IMR-90 (cell line): ENCODE data around the gene CFDP1. TPM values are rescaled to one million over a fixed set of nuclear protein-coding genes. Genes with fewer than 3 reads are reported as not detected.

ENCODE experiments used
- ATAC-seq: fragments of 200-7000 bp; cut with Tn5 transposase; 2 replicates; pipeline ENCODE4 v1.9.1; 2020; ENCODE audit warnings: low read depth, mild to moderate bottlenecking, moderate library complexity
- BruUV-seq: library from RNA; stranded (reverse); fragments of 400-500 nt; replicated peaks from 2 replicates; lab custom pipeline; 2021; lab: Mats Ljungman, UMichigan
- CTCF ChIA-PET: fragments of 300-600 bp; formaldehyde crosslinking; extraction: SDS; loops from one replicate; lab custom pipeline; 2021; ENCODE audit warnings: antibody characterized with exemption; lab: Yijun Ruan, JAX
- POLR2A ChIA-PET: fragments of 300-600 bp; sonication (Branson Sonifier 250); formaldehyde crosslinking; loops from one replicate; lab custom pipeline; 2022; ENCODE audit warnings: antibody characterized with exemption; ENCODE audit not compliant: unreplicated experiment; lab: Charles Lee
- DNase-seq: peaks from one replicate; pipeline ENCODE4 v3.0.0; 2013
- H2AFZ ChIP-seq: replicated peaks from 2 replicates; pipeline ENCODE3; 2013; ENCODE audit warnings: low read length, mild to moderate bottlenecking; ENCODE audit not compliant: poor library complexity
- H2AK5ac ChIP-seq: 2 replicates; pipeline ENCODE4 v1.6.1; 2013; ENCODE audit warnings: low read depth, low read length, inconsistent platforms
- H2AK9ac ChIP-seq: replicated peaks from 2 replicates; pipeline ENCODE3; 2013; ENCODE audit warnings: mild to moderate bottlenecking, low read depth, low read length, moderate library complexity; ENCODE audit not compliant: poor library complexity
- H2BK120ac ChIP-seq: 2 replicates; pipeline ENCODE4 v1.6.1; 2013; ENCODE audit warnings: low read depth, low read length, inconsistent platforms
- H2BK15ac ChIP-seq: 3 replicates; pipeline ENCODE4 v1.6.1; 2013; ENCODE audit warnings: low read depth, low read length, inconsistent platforms
- H2BK20ac ChIP-seq: 2 replicates; pipeline ENCODE4 v1.6.1; 2013; ENCODE audit warnings: low read depth, mild to moderate bottlenecking, inconsistent platforms, low read length, moderate library complexity
- H2BK5ac ChIP-seq: 2 replicates; pipeline ENCODE4 v1.6.1; 2013; ENCODE audit warnings: mild to moderate bottlenecking, low read depth, low read length, inconsistent platforms; ENCODE audit not compliant: poor library complexity, severe bottlenecking
- H3K14ac ChIP-seq: replicated peaks from 2 replicates; pipeline ENCODE4 v1.6.1; 2013; ENCODE audit warnings: low read depth, low read length, inconsistent platforms
- H3K18ac ChIP-seq: 2 replicates; pipeline ENCODE4 v1.6.1; 2013; ENCODE audit warnings: low read depth, low read length, control low read depth
- H3K23ac ChIP-seq: 2 replicates; pipeline ENCODE4 v1.6.1; 2013; ENCODE audit warnings: low read depth, low read length, inconsistent platforms
- H3K27ac ChIP-seq: 2 replicates; pipeline ENCODE4 v1.5.1; 2013; ENCODE audit warnings: mild to moderate bottlenecking, control low read depth, low read length; ENCODE audit not compliant: insufficient read depth
- H3K27me3 ChIP-seq: 2 replicates; pipeline ENCODE4 v1.6.1; 2013; ENCODE audit warnings: low read length; ENCODE audit not compliant: control insufficient read depth, insufficient read depth
- H3K36me3 ChIP-seq: 2 replicates; pipeline ENCODE4 v1.6.1; 2013; ENCODE audit warnings: low read length, mixed read lengths; ENCODE audit not compliant: control insufficient read depth, insufficient read depth
- H3K4ac ChIP-seq: 2 replicates; pipeline ENCODE4 v1.6.1; 2013; ENCODE audit warnings: low read depth, low read length, inconsistent platforms
- H3K4me1 ChIP-seq: 2 replicates; pipeline ENCODE4 v1.6.1; 2013; ENCODE audit warnings: low read length, mixed read lengths; ENCODE audit not compliant: control insufficient read depth, insufficient read depth
- H3K4me2 ChIP-seq: 2 replicates; pipeline ENCODE4 v1.6.1; 2013; ENCODE audit warnings: low read depth, mild to moderate bottlenecking, control low read depth, low read length, moderate library complexity
- H3K4me3 ChIP-seq: 2 replicates; pipeline ENCODE4 v1.5.1; 2013; ENCODE audit warnings: low read depth, mild to moderate bottlenecking, control low read depth, low read length, moderate library complexity; ENCODE audit not compliant: insufficient read depth
- H3K56ac ChIP-seq: 2 replicates; pipeline ENCODE4 v1.6.1; 2013; ENCODE audit warnings: low read length, inconsistent platforms; ENCODE audit not compliant: insufficient read depth; ENCODE audit errors: extremely low read depth
- H3K79me1 ChIP-seq, 2 experiments: 2 replicates each; pipeline ENCODE4 v1.6.1; 2013; ENCODE audit warnings: low read length in 2 of 2, inconsistent platforms in 1 of 2, low read depth in 1 of 2
- H3K9ac ChIP-seq: 2 replicates; pipeline ENCODE4 v1.6.1; 2013; ENCODE audit warnings: low read depth, low read length, control low read depth
- H3K9me1 ChIP-seq: 2 replicates; pipeline ENCODE4 v1.6.1; 2013; ENCODE audit warnings: low read length, inconsistent platforms; ENCODE audit not compliant: insufficient read depth
- H3K9me3 ChIP-seq: 2 replicates; pipeline ENCODE4 v1.6.1; 2013; ENCODE audit warnings: low read length; ENCODE audit not compliant: control insufficient read depth, insufficient read depth
- H4K20me1 ChIP-seq: 2 replicates; pipeline ENCODE4 v1.6.1; 2013; ENCODE audit warnings: low read length, inconsistent platforms; ENCODE audit not compliant: insufficient read depth
- H4K5ac ChIP-seq: 2 replicates; pipeline ENCODE4 v1.6.1; 2013; ENCODE audit warnings: mild to moderate bottlenecking, low read depth, low read length, control low read depth
- H4K8ac ChIP-seq, 2 experiments: 2 replicates each; pipeline ENCODE4 v1.6.1; 2013; ENCODE audit warnings: low read depth in 2 of 2, low read length in 2 of 2, control low read depth in 1 of 2, inconsistent platforms in 1 of 2
- H4K91ac ChIP-seq: 2 replicates; pipeline ENCODE4 v1.6.1; 2013; ENCODE audit warnings: low read depth, low read length, inconsistent platforms; ENCODE audit not compliant: insufficient read depth
- CEBPB ChIP-seq: IDR thresholded peaks from 2 replicates; pipeline ENCODE4 v1.6.1; 2012; ENCODE audit warnings: low read depth, low read length, improper control_type of control experiment
- FOS ChIP-seq: fragments of 150-350 bp; IDR thresholded peaks from 2 replicates; pipeline ENCODE4 v1.6.1; 2016; ENCODE audit warnings: low read depth, low read length
- MXI1 ChIP-seq: IDR thresholded peaks from 2 replicates; pipeline ENCODE4 v1.6.1; 2012; ENCODE audit warnings: low read depth, mild to moderate bottlenecking, low read length, moderate library complexity, borderline replicate concordance
- POLR2A ChIP-seq: IDR thresholded peaks from 2 replicates; pipeline ENCODE4 v1.6.1; 2012; ENCODE audit warnings: mild to moderate bottlenecking, low read depth, low read length
- RCOR1 ChIP-seq: IDR thresholded peaks from 2 replicates; pipeline ENCODE4 v1.6.1; 2012; ENCODE audit warnings: mild to moderate bottlenecking, low read length, improper control_type of control experiment; ENCODE audit not compliant: insufficient replicate concordance
- RFX5 ChIP-seq: IDR thresholded peaks from 2 replicates; pipeline ENCODE4 v1.8.0; 2012; ENCODE audit warnings: low read depth, mild to moderate bottlenecking, low read length, moderate library complexity
- WGBS, 2 experiments: methylation state at CpG; one replicate each; pipeline versions ENCODE4 v1.1.5 to v1.1.7; 2013; ENCODE audit warnings: missing lambda C conversion rate in 2 of 2; ENCODE audit not compliant: insufficient read length in 1 of 2; ENCODE audit errors: extremely low coverage in 2 of 2; 5-methylcytosine and 5-hydroxymethylcytosine counted together
- dilution Hi-C: fragments of 300-500 bp; cut with HindIII; formaldehyde crosslinking; loops from one replicate; pipeline ENCODE4 v1.14.3; 2018; ENCODE audit warnings: low sequenced_read_pairs; ENCODE audit not compliant: unreplicated experiment
- in situ Hi-C: fragments of 300-500 bp; cut with MboI; formaldehyde crosslinking; loops from 3 replicates; pipeline ENCODE4 v1.14.3; 2019; ENCODE audit warnings: low sequenced_read_pairs, inconsistent platforms, mixed read lengths
- intact Hi-C: fragments of 100-400 bp; cut with micrococcal nuclease; formaldehyde crosslinking; loops from 2 replicates; pipeline ENCODE4 v1.10.0; 2022
- polyA plus RNA-seq, 3 experiments: library from polyadenylated mRNA; depleted of rRNA; stranded (reverse); fragments of >200 nt; gene quantifications; 2 replicates each; pipeline ENCODE4 v1.2.3, GENCODE V29; 2012; ENCODE audit warnings: low replicate concordance in 1 of 3
- total RNA-seq: library from RNA; depleted of rRNA; stranded (reverse); fragments of >200 nt; gene quantifications from 2 replicates; pipeline ENCODE4 v1.2.3, GENCODE V29; 2012
- TF ChIP-seq, protein P1 (sequence below): fragments of 150-350 bp; IDR thresholded peaks from 2 replicates; pipeline ENCODE4 v1.6.1; 2016; ENCODE audit warnings: low read depth, mild to moderate bottlenecking, low read length, moderate library complexity, borderline replicate concordance
- TF ChIP-seq, protein P2 (sequence below): conservative IDR thresholded peaks from 2 replicates; pipeline ENCODE4 v1.5.1; 2012; ENCODE audit warnings: mild to moderate bottlenecking, low read depth, low read length, improper control_type of control experiment

Gene CFDP1
- total and polyA plus RNA-seq, 2 of the 4 experiments (the other 2 are of a cell fraction), result 15.6 to 38.7 TPM

DNA sequence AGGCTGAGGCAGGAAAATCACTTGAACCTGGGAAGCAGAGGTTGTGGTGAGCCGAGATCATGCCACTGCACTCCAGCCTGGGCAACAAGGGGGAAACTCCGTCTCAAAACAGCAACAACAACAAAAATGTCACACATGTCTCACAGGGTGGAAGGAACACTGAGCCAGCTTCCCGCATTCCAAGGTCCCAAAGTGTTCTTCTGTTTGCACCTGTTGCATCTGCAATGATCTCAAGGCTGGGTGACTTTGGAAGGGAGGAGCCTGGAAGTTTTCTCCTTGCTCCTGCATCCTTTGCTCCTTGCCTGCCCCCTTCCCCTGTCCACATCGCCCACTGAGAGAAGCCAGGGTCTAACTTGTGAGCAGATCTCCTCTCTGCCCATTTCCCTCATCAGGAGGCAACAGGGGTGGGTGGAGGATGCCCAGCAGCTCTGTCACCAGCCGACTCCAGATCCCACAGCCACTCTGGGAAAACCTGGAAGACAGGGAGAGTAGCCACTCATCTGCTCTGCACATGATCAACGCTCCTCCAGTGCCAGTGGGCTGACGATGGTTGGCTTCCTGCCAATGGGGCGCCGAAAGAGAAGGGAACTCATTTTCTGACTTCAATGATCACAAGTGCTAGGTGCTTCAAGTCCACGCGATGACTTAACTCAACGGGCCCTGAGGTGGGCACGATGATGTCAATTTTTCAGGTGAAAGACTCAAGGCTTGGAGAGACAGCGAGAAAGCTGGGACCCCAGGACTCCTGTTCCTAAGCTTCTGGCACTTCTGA, 49.3 kb upstream of the CFDP1 start:
- no peak overlapping the region for H2BK5ac ChIP-seq
- no peak overlapping the region for H3K4me3 ChIP-seq
- H3K14ac ChIP-seq, result no peak overlapping the region
- no peaks in the 10 kb centered on the region for H3K9me3 ChIP-seq
- no peak overlapping the region for H3K56ac ChIP-seq
- H4K5ac ChIP-seq, result no peak overlapping the region
- H3K4me1 ChIP-seq, result no peaks in the 10 kb centered on the region
- H3K18ac ChIP-seq, result no peak overlapping the region
- no peak overlapping the region for H2BK20ac ChIP-seq
- H2BK120ac ChIP-seq, result no peak overlapping the region
- BruUV-seq, result no TSS peak
- ChIA-PET POLR2A (no interaction called here), CTCF (interaction anchor here (1.2 kb wide), 1 partner anchor 109 kb away, joined by 3 read pairs; no protein-coding TSS in a partner anchor)
- H3K4ac ChIP-seq, result no peak overlapping the region
- H2AFZ ChIP-seq, result no peak overlapping the region
- no peak overlapping the region for H3K9ac ChIP-seq
- H2AK5ac ChIP-seq, result no peak overlapping the region
- H4K91ac ChIP-seq, result no peak overlapping the region
- no peak overlapping the region for H4K8ac ChIP-seq
- H3K79me1 ChIP-seq, result no peaks in the 10 kb centered on the region
- TF ChIP-seq CEBPB (no peak), RCOR1 (no peak), FOS (no peak), RFX5 (no peak), POLR2A (no peak), MXI1 (no peak)
- TF ChIP-seq, protein P1, sequence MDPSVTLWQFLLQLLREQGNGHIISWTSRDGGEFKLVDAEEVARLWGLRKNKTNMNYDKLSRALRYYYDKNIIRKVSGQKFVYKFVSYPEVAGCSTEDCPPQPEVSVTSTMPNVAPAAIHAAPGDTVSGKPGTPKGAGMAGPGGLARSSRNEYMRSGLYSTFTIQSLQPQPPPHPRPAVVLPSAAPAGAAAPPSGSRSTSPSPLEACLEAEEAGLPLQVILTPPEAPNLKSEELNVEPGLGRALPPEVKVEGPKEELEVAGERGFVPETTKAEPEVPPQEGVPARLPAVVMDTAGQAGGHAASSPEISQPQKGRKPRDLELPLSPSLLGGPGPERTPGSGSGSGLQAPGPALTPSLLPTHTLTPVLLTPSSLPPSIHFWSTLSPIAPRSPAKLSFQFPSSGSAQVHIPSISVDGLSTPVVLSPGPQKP, result no peak
- TF ChIP-seq, protein P2, sequence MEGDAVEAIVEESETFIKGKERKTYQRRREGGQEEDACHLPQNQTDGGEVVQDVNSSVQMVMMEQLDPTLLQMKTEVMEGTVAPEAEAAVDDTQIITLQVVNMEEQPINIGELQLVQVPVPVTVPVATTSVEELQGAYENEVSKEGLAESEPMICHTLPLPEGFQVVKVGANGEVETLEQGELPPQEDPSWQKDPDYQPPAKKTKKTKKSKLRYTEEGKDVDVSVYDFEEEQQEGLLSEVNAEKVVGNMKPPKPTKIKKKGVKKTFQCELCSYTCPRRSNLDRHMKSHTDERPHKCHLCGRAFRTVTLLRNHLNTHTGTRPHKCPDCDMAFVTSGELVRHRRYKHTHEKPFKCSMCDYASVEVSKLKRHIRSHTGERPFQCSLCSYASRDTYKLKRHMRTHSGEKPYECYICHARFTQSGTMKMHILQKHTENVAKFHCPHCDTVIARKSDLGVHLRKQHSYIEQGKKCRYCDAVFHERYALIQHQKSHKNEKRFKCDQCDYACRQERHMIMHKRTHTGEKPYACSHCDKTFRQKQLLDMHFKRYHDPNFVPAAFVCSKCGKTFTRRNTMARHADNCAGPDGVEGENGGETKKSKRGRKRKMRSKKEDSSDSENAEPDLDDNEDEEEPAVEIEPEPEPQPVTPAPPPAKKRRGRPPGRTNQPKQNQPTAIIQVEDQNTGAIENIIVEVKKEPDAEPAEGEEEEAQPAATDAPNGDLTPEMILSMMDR, result no peak
- no peak overlapping the region for H3K27ac ChIP-seq
- H3K27me3 ChIP-seq, result peaks cover 16% of the 10 kb centered on the region
- no peak overlapping the region for H3K23ac ChIP-seq
- H2AK9ac ChIP-seq, result no peak overlapping the region
- no peak for ATAC-seq
- H4K20me1 ChIP-seq, result no peaks in the 10 kb centered on the region
- DNase-seq, result no peak
- H3K4me2 ChIP-seq, result no peak overlapping the region
- H2BK15ac ChIP-seq, result no peak overlapping the region
- in situ Hi-C loops, result no loop called here
- 87% methylated on average over 3 of the region's 14 CpGs; no CpG with 5 or more reads in 1 of the 2 experiments for WGBS, 2 experiments
- dilution Hi-C loops, result no loop called here
- no peaks in the 10 kb centered on the region for H3K36me3 ChIP-seq
- no peaks in the 10 kb centered on the region for H3K9me1 ChIP-seq
- intact Hi-C loops, result no loop called here
